Measurements from ENCODE around the gene ZSCAN31. TPM values are rescaled to one million over a fixed set of nuclear protein-coding genes. Genes with fewer than 3 reads are reported as not detected.

Gene ZSCAN31
- total RNA-seq, 1 experiment from 2014 or later = 6.6 TPM

DNA sequence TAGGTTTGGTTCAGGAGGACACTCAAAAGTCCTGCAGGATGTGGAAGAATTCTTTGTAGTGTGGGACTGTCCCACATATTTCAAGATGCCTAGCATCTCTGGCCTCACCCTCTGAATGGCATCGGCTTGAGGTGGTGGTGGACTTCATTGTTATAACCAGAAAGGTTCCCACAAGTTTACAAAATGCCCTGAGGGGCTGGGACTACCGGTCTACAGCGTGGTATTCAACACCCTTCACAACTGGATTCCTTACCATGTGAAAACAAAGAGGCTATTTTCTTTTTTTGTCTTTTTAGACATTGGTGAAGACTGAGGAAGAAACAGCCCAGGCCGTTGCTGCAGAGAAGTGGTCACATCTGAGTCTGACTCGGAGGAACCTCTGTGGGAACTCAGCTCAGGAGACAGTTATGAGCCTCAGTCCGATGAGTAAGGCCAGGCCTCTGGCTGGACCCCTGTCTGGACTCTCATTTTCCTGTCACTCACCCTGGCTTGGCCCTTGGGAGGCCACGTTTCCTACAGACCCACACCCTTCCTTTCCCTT, 39.4 kb downstream of the ZSCAN31 start (continued):
- TF ChIP-seq, protein P1, sequence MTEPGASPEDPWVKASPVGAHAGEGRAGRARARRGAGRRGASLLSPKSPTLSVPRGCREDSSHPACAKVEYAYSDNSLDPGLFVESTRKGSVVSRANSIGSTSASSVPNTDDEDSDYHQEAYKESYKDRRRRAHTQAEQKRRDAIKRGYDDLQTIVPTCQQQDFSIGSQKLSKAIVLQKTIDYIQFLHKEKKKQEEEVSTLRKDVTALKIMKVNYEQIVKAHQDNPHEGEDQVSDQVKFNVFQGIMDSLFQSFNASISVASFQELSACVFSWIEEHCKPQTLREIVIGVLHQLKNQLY (CRISPR knock-in tag; IDR thresholded peaks at IDR 0.05) = no peak
- TF ChIP-seq, protein P2, sequence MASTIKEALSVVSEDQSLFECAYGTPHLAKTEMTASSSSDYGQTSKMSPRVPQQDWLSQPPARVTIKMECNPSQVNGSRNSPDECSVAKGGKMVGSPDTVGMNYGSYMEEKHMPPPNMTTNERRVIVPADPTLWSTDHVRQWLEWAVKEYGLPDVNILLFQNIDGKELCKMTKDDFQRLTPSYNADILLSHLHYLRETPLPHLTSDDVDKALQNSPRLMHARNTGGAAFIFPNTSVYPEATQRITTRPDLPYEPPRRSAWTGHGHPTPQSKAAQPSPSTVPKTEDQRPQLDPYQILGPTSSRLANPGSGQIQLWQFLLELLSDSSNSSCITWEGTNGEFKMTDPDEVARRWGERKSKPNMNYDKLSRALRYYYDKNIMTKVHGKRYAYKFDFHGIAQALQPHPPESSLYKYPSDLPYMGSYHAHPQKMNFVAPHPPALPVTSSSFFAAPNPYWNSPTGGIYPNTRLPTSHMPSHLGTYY (CRISPR knock-in tag; IDR thresholded peaks at IDR 0.05) = no peak
- TF ChIP-seq SMAD3 (CRISPR knock-in tag; IDR thresholded peaks at IDR 0.05; ENCODE audit: borderline replicate concordance) = no peak

DNA sequence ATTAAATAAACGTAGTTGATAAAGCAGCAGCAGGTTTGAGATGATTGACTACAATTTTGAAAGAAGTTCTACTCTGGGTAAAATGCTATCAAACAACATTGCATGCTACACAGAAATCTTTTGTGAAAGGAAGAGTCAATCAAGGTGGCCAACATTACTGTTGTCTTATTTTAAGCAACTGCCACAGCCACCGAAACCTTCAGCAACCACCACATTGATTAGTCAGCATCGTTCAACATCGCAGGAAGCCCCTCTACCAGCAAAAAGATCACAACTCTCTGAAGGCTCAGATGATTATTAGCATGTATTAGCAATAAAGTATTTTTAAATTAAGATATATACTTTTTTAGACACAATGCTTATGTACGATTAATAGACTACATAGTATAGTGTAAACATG, 40.6 kb downstream of the ZSCAN31 start:
- Mint-ChIP-seq H3K27me3 (ENCODE audit: low read depth) (no peaks in the 10 kb centered on the region), H3K9me3 (no peaks in the 10 kb centered on the region), H3K36me3 (peaks cover 16% of the 10 kb centered on the region), H3K27ac (no peak overlapping the region), H3K4me3 (no peak overlapping the region), H3K4me1 (no peaks in the 10 kb centered on the region)
- TF ChIP-seq TCF7 (CRISPR knock-in tag; IDR thresholded peaks at IDR 0.05; ENCODE audit: low read depth) (no peak), CREB1 (CRISPR knock-in tag; IDR thresholded peaks at IDR 0.05) (no peak), NR1H2 (CRISPR knock-in tag; IDR thresholded peaks at IDR 0.05) (no peak), ZNF138 (CRISPR knock-in tag; conservative IDR thresholded peaks at IDR 0.05) (no peak), ZNF121 (CRISPR knock-in tag; IDR thresholded peaks at IDR 0.05) (no peak), NFE2L1 (CRISPR knock-in tag; IDR thresholded peaks at IDR 0.05) (no peak), KAT7 (CRISPR knock-in tag; IDR thresholded peaks at IDR 0.05; ENCODE audit: borderline replicate concordance) (no peak), FOXK1 (CRISPR knock-in tag; IDR thresholded peaks at IDR 0.05) (no peak), JAZF1 (CRISPR knock-in tag; IDR thresholded peaks at IDR 0.05) (no peak), FOXJ3 (CRISPR knock-in tag; IDR thresholded peaks at IDR 0.05; ENCODE audit: borderline replicate concordance) (no peak), HMGA2 (CRISPR knock-in tag; IDR thresholded peaks at IDR 0.05) (no peak)
- TF ChIP-seq, protein P3, sequence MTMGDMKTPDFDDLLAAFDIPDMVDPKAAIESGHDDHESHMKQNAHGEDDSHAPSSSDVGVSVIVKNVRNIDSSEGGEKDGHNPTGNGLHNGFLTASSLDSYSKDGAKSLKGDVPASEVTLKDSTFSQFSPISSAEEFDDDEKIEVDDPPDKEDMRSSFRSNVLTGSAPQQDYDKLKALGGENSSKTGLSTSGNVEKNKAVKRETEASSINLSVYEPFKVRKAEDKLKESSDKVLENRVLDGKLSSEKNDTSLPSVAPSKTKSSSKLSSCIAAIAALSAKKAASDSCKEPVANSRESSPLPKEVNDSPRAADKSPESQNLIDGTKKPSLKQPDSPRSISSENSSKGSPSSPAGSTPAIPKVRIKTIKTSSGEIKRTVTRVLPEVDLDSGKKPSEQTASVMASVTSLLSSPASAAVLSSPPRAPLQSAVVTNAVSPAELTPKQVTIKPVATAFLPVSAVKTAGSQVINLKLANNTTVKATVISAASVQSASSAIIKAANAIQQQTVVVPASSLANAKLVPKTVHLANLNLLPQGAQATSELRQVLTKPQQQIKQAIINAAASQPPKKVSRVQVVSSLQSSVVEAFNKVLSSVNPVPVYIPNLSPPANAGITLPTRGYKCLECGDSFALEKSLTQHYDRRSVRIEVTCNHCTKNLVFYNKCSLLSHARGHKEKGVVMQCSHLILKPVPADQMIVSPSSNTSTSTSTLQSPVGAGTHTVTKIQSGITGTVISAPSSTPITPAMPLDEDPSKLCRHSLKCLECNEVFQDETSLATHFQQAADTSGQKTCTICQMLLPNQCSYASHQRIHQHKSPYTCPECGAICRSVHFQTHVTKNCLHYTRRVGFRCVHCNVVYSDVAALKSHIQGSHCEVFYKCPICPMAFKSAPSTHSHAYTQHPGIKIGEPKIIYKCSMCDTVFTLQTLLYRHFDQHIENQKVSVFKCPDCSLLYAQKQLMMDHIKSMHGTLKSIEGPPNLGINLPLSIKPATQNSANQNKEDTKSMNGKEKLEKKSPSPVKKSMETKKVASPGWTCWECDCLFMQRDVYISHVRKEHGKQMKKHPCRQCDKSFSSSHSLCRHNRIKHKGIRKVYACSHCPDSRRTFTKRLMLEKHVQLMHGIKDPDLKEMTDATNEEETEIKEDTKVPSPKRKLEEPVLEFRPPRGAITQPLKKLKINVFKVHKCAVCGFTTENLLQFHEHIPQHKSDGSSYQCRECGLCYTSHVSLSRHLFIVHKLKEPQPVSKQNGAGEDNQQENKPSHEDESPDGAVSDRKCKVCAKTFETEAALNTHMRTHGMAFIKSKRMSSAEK (CRISPR knock-in tag; IDR thresholded peaks at IDR 0.05; ENCODE audit: borderline replicate concordance) = no peak
- TF ChIP-seq, protein P4, sequence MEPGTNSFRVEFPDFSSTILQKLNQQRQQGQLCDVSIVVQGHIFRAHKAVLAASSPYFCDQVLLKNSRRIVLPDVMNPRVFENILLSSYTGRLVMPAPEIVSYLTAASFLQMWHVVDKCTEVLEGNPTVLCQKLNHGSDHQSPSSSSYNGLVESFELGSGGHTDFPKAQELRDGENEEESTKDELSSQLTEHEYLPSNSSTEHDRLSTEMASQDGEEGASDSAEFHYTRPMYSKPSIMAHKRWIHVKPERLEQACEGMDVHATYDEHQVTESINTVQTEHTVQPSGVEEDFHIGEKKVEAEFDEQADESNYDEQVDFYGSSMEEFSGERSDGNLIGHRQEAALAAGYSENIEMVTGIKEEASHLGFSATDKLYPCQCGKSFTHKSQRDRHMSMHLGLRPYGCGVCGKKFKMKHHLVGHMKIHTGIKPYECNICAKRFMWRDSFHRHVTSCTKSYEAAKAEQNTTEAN (CRISPR knock-in tag; IDR thresholded peaks at IDR 0.05) = no peak
- TF ChIP-seq, protein P5, sequence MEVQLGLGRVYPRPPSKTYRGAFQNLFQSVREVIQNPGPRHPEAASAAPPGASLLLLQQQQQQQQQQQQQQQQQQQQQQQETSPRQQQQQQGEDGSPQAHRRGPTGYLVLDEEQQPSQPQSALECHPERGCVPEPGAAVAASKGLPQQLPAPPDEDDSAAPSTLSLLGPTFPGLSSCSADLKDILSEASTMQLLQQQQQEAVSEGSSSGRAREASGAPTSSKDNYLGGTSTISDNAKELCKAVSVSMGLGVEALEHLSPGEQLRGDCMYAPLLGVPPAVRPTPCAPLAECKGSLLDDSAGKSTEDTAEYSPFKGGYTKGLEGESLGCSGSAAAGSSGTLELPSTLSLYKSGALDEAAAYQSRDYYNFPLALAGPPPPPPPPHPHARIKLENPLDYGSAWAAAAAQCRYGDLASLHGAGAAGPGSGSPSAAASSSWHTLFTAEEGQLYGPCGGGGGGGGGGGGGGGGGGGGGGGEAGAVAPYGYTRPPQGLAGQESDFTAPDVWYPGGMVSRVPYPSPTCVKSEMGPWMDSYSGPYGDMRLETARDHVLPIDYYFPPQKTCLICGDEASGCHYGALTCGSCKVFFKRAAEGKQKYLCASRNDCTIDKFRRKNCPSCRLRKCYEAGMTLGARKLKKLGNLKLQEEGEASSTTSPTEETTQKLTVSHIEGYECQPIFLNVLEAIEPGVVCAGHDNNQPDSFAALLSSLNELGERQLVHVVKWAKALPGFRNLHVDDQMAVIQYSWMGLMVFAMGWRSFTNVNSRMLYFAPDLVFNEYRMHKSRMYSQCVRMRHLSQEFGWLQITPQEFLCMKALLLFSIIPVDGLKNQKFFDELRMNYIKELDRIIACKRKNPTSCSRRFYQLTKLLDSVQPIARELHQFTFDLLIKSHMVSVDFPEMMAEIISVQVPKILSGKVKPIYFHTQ (CRISPR knock-in tag; IDR thresholded peaks at IDR 0.05) = no peak
- ChIA-PET POLR2A (no interaction called here), CTCF (no interaction called here)
- no peak for ATAC-seq
- DNase-seq (ENCODE audit: low spot score) = no peak

All from WTC11 (cell line).